HG02884 (cell line): ENCODE results near the gene SLC48A1.

ENCODE experiments used
- ATAC-seq: cut with Tn5 transposase; IDR thresholded peaks from one replicate; pipeline ENCODE4 v1.9.1; 2021; ENCODE audit warnings: mild to moderate bottlenecking, moderate library complexity; ENCODE audit not compliant: unreplicated experiment

Gene SLC48A1

GRCh38 chr12:47744005-47744651 is 28.9 kb upstream of the SLC48A1 start:
- ATAC-seq = no peak

DNA sequence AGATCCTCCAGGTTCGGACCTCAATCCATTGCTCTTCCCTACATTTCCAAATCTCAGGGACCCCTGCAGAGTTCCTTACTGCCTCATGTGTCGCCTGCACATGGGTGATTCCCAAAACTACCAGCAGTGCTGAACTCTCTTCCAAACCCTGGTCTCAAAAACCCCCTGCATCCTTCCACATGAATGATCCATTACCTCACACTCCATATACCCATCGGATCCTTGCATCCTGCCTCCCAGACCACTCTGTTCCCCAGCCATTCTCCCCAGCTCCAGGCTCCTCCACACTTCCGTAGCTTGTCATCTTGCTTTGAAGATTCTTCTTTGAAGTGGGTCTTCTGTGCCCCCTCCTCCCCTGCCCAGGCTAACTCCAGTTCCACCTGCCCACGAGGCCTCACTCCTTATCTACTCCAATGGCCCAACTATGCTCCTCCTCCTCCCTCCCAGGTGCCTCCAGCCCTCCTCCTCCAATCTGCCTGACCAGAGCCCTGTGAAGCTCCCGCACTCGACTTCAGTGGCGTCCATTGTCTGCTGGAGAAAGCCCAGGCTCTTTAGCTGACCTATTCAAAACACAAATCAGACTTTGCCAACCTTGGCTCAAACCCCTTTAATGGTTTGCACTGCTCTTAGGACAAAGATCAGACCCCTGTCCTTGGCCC is 28.1 kb upstream of the SLC48A1 start:
- no peak for ATAC-seq

- ATAC-seq = no peak
Observed at GRCh38 chr12:47745485-47746041, 27.5 kb upstream of the SLC48A1 start.

GRCh38 chr12:47746073-47746472 is 27.0 kb upstream of the SLC48A1 start:
- ATAC-seq = no peak

GRCh38 chr12:47746523-47746922 is 26.5 kb upstream of the SLC48A1 start:
- ATAC-seq = no peak

DNA sequence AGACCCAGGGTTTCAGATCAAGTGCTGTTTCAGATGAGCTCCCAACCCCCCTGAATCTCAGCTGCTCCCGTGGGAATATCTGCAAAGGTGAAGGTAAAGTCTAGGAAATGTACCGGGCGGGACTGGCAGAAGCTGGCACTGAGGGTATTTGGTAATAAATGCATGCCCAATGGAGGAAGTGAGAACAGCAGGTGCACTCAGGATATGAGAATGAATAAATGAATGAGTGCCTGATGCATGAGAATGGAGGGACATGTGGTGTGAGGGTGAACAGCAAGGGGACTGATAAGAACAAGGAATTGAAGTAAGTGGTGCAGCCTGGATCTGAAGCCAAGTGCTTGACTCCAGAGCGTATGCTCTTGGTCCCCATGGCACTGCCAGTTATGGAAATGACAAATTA is 25.9 kb upstream of the SLC48A1 start:
- ATAC-seq = no peak

GRCh38 chr12:47747596-47748506 is 25.2 kb upstream of the SLC48A1 start:
- no peak for ATAC-seq

DNA sequence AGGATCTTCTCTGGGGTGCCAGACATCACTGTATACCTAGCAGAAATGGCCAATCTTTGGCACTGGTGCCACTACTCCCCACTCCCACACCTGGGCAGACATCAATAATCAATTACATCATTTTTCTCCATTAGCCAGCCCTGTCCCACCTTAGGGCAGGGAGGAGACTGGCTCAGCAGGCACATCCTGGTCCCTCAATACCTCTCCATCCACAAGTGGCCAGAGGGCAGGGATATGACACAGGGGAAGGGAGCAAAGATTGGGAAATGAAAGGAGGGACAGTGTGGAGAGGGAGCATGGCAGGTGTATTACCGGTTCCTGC is 24.6 kb upstream of the SLC48A1 start:
- ATAC-seq = no peak

DNA sequence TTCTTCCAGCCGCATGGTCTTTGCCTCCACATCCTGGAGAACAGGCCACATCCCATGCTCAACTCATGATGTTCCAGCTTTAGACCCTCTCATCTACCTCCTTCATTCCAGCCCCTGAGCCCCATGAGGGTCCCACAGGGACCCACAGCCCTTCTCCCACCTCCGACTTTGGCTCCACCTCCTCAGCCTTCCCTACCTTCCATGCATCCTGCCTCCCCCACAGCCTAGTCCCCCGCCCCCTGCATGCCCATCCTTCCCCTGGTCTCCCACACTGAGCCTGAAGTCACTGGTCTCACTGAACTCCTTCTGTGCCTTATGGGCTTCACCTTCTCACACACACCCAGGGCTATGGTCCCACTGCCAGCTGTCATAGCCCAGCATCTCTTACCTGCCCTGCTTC is 24.1 kb upstream of the SLC48A1 start:
- no peak for ATAC-seq

- ATAC-seq = no peak
Observed at GRCh38 chr12:47750229-47750798, 22.7 kb upstream of the SLC48A1 start.

- no peak for ATAC-seq
Observed at GRCh38 chr12:47750916-47751470, 22.0 kb upstream of the SLC48A1 start.

GRCh38 chr12:47751561-47751960 is 21.5 kb upstream of the SLC48A1 start:
- ATAC-seq = no peak

DNA sequence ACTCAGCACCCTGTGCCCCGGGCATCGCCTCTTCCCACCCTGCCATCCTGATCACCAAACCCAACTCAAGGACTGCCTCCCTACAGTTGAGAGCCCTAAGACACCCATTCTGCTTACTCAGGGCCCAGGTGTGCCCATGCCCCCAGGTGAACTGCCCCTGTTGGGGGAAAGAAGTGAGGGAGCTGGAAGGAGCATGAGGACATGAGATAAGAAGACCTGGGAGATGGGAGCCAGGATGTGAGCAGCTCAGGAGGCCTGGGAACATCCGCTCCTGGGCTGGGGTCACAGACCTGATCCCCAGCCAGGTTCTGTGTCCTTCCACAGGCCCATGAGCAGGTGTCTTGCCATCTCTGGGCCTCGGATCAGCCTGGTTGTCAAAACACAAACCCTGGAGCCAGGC is 20.9 kb upstream of the SLC48A1 start:
- no peak for ATAC-seq

DNA sequence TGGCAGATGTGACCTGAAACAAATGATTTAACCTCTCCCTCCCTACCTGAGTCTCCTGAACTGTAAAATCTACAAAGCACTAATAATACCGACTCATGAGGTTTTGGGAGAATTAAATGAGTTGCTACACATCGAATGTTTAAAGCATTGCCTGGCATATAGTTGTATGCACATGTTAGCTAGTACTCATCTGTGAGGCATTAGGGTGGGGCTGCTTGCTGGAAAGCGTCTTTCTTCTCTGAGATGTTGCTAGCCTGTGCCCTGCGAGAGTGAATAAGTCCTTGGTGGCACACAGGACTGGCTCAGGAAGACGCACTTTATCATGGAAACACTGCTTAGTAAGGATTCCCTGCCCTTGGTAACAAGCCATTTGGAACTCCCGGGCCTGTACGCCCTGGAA is 20.5 kb upstream of the SLC48A1 start:
- ATAC-seq = no peak

DNA sequence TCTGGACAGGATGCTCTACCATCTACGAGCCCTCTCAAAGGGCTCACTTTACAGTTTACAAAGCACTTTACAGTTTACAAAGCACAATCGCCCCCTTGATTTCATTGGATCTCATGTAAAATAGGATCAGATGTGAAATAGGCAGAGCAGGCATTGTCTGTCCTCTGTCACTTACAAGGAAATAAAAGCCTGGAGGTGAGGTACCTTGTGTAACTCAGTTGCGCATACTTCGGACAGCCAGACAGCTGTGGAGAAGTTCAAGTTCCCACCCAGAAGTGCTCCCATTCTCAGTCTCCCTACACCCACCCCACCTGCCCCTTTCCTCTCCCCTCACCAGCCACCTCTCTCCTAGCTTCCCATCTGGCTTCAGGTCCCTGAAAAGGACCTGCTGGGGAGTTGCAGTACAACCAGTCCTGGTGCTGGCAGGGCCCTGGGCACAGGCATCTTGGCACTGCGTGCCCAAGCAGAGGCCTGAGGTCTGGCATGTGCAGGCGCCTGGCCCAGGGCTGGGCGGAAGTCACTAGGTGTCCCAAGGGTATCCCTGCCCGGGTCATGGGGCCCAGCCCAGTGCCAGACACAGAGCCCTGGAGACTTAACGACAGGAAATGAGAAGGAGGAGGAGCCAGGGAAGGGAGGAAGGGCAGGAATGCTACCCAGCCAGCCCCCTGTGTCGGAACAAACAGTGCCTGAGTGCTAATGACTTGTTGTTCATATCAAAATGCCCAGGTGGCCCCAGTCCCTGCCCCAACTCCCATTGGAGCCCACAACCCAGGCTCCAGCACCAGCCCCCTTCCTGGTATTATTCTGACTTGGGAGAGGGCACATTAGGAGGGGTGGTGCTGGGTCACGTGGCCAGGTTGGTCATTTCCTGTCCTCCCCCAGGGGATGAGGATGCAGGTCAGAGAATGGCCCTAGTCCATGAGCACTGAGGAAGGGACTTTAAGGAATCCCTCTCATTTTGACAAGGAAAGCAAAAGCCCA is 19.7 kb upstream of the SLC48A1 start:
- ATAC-seq = no peak

DNA sequence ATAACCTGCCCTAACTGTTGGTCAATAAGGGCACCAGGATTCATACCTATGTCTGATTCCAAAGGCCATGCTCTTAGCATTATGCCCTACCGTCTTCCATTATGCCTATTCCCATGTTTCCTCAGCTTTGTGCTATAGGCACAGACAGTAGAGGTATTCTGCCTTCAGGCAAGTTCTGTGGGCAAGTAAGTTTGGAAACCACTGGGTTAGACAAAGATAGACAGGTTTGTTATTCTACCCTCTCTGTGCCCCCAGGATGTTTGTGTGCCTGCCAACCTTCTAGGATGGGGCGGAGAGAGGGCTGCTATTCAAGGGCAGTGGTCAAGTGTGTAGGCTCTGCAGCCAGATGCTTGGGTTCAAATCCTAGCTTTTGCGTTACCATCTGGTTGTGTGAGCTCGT is 18.9 kb upstream of the SLC48A1 start:
- no peak for ATAC-seq

GRCh38 chr12:47754881-47755280 is 18.2 kb upstream of the SLC48A1 start:
- ATAC-seq = peak; percentile 2

- ATAC-seq = peak; percentile 68
Observed at GRCh38 chr12:47755655-47756562, 17.1 kb upstream of the SLC48A1 start.

GRCh38 chr12:47757364-47757839 is 15.6 kb upstream of the SLC48A1 start:
- ATAC-seq = no peak
